Glomerular endothelial cell (primary cell): ENCODE results near the gene ADM5. TPM values are rescaled to one million over a fixed set of nuclear protein-coding genes. Genes with fewer than 3 reads are reported as not detected.
"Not testable (repeated sequence)": the region's sequence is repeated elsewhere in the genome, so short reads cannot be mapped to it uniquely, and the experiment has no call there.

Experiments
- DNase-seq: peaks from one replicate; pipeline ENCODE4 v3.0.0-alpha.2; 2011; ENCODE audit warnings: low read depth, low spot score; ENCODE audit errors: extremely low read depth
- total RNA-seq: library from RNA; depleted of rRNA; stranded (reverse); fragments of >200 nt; gene quantifications from 2 replicates; pipeline ENCODE4 v1.2.3, GENCODE V29; 2015

Gene ADM5
- total RNA-seq, 1 donor from 2014 or later, result 1.5 TPM

DNA sequence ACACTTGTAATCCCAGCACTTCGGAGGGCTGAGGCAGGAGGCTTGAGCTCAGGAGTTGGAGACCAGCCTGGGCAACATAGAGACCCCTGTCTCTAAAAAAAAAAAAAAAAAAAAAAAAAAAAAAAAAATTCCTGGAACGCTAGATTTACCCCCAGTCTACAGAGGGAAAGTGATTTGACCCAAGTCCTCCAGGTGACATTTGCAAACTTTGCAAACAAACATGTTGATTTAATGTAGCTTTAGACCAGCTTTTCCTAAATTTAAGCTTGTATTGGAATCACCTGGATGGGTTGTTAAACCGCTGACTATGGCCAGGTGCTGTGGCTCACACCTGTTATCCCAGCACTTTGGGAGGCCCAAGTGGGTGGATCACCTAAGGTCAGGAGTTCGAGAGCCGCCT, 10.0 kb downstream of the ADM5 start:
- no peak for DNase-seq

DNA sequence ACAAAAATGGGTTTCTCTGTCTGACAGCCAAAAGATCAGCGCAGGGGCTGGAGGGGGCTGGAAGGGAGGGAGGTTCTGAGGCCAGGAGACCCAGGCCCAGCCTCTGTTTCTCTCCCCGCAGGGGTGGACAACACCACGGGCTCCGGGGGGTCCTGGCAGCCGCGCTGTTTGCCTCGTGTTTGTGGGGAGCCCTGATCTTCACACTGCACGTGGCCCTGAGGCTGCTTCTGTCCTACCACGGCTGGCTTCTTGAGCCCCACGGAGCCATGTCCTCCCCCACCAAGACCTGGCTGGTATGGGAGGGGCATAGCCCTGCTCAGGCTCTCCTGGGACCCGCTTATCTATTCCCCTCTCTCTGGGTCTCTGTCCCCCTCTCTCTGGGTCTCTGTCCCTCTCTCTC, 11.2 kb downstream of the ADM5 start:
- no peak for DNase-seq

DNA sequence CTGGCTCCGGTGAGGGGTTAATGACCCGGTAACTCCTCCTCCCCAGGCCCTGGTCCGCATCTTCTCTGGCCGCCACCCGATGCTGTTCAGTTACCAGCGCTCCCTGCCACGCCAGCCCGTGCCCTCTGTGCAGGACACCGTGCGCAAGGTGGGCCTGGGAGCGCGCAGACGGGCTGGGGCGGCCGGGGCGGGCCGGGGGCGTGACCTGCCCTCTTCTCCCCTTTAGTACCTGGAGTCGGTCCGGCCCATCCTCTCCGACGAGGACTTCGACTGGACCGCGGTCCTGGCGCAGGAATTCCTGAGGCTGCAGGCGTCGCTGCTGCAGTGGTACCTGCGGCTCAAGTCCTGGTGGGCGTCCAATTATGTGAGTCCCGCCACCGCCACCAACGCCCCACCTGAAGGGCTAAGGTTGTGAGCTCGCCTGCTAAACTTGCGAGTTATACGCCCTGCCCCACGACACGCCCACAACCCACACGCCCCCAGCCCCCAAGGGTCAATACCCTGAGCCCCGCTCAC, 11.9 kb downstream of the ADM5 start:
- no peak for DNase-seq

DNA sequence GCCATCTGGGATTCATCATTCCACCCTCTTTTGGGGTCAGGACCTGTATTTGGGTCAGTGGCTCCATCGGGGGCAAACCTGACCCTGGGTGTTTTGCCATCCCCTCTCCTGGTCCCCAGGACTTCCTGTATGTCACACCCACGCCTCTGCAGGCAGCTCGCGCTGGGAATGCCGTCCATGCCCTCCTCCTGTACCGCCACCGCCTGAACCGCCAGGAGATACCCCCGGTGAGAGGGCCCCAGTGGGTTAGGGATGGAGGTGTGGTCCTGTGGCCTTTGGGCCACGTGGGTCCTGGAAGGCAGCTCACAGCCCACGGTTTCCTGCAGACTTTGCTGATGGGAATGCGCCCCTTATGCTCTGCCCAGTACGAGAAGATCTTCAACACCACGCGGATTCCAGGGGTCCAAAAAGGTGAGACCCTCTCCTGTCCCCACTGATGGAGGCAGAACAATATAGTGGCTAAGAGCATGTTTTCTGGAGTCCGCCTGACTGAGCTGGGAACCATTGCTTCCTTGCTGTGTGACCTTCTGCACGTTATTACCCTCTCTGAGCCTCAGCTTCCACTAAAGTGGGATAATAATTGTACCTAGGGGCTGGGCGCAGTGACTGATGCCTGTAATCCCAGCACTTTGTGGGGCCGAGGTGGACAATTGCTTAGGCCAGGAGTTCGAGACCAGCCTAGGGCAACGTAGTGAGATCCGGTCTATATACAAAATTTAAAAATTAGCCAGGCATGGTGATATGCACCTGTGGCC, 15.7 kb downstream of the ADM5 start:
- DNase-seq, result no peak

DNA sequence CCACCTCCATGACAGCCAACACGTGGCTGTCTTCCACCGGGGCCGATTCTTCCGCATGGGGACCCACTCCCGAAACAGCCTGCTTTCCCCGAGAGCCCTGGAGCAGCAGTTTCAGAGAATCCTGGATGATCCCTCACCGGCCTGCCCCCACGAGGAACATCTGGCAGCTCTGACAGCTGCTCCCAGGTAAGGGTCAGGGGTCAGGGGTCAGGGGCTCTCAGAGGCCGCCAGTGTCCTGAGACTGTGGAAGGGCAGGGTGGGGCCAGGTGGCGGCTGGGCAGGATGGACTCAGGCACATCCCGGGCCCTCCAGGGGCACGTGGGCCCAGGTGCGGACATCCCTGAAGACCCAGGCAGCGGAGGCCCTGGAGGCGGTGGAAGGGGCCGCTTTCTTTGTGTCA, 16.5 kb downstream of the ADM5 start:
- DNase-seq, result no peak

DNA sequence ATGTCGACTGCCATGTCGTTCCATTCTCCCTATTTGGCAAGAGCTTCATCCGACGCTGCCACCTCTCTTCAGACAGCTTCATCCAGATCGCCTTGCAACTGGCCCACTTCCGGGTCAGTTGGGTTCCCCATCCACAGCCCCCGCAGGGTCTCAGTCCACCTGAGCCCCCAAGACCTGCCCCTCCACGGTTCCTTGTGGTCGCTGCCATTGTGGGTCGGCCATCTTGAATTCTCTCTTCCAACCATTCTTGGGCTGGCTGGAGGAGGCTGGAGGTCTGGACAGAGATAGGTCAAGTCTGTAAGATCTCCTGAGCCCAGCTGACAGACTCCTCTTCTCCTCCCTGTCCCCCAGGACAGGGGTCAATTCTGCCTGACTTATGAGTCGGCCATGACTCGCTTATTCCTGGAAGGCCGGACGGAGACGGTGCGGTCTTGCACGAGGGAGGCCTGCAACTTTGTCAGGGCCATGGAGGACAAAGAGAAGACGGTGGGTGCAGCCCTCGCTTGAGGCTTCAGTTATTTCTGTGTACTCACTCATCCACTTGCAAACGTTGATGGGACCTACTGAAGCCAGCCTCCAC, 21.1 kb downstream of the ADM5 start:
- no peak for DNase-seq

DNA sequence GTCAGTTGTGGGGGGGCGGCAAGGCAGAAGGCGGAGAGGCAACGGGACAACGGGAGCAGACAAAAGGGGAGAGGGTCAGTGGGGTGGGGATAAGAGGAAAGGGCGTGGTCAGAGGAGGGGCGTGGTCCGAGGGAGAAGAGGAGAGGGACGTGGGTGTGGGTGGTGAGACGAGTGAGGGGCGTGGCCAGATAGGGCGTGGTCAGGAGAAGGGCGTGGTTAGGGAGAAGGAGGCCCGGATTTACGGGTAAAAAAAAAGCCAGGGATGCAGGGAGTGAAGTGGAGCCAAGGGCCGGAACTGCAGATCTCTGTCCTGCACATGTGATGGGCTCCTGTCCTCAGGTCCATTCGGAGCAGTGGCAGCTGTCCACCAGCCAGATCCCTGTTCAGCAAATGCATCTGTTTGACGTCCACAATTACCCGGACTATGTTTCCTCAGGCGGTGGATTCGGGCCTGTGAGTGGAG, 23.0 kb downstream of the ADM5 start:
- DNase-seq, result no peak

DNA sequence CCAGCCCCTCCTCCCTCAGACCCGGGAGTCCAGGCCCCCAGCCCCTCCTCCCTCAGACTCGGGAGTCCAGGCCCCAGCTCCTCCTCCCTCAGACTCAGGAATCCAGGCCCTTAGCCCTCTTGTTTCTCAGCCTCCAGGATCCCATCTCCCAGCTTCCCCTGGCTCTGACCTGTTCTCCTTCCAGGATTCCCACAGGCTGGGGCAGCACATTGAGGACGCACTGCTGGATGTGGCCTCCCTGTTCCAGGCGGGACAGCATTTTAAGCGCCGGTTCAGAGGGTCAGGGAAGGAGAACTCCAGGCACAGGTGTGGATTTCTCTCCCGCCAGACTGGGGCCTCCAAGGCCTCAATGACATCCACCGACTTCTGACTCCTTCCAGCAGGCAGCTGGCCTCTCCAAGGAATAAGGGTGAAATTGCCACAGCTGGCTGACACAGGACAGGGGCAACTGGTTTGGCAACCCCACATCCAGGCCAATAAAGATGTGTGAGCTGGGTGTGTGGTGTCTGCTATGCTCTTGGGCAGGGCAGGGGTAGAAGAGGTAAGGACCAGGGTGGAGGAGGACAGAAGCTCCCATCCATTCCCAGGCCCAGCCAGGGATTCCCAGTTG, 23.9 kb downstream of the ADM5 start:
- DNase-seq, result no peak

DNA sequence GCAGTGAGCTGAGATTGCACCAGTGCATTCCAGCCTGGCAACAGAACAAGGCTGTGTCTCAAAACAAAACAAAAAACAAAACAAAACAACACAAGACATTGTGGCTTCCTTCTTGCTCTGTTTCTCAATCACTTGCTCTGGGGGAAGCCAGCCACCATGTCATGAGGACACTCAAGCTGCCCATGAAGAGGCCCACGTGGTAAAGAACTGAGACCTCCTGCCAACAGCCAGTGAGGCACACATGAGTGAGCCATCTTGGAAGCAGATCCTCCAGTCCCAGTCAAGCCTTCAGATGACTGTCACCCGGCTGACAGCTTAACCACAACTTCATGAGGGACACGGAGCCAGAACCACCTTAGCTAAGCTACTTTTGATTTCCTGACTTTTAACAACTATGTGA, 26.8 kb downstream of the ADM5 start:
- DNase-seq, result no peak

DNA sequence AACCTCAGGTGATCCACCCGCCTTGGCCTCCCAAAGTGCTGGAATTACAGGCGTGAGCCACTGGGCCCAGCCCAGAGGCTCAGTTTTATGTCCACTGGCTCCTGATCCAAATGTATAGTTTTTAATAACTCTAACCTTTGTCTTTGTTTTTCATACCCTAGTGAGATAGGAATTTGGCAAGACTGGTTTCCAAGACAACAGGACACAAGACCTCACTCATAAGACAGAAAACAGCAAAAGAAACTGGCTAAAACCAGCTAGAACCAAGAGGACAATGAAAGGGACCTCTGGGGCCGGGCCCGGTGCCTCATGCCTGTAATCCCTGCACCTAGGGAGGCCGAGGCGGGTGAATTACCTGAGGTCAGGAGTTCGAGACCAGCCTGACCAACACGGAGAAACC, 29.1 kb downstream of the ADM5 start:
- DNase-seq, result no peak

DNA sequence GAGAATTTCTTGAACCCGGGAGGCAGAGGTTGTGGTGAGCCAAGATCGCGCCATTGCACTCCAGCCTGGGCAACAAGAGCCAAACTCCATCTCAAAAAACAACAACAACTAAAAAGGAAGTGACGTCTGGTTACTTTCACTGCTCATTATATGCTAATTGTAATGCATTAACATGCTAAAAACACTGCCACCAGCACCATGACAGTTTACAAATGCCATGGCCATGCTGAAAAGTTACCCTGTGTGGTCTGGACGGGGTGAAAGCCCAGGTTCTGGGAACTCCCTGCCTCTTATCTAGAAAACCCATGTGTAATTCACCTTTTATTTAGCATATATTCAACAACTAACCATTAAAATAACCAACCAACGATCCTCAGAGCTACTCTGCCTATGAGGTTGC, 29.6 kb downstream of the ADM5 start:
- no peak for DNase-seq

DNA sequence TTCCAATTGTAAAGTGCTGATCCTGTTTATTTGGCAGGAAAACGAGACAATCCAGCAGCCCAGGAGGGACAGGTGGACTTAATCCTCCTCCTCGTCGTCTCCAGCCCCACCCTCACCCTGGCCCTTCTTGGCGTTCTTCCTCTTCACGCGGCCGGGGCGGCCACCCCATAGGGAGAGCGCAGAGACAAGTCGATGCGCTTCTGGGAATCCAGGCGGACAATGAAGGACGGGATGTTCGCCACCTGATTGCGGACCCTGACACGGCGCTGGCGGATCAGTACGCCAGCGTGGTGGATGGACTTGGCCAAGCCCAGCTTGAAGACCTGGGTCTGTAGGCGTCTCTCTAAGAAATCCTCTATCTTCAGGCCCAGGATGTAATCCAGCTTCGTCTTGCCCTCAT, 30.0 kb downstream of the ADM5 start:
- not testable (repeated sequence) for DNase-seq

DNA sequence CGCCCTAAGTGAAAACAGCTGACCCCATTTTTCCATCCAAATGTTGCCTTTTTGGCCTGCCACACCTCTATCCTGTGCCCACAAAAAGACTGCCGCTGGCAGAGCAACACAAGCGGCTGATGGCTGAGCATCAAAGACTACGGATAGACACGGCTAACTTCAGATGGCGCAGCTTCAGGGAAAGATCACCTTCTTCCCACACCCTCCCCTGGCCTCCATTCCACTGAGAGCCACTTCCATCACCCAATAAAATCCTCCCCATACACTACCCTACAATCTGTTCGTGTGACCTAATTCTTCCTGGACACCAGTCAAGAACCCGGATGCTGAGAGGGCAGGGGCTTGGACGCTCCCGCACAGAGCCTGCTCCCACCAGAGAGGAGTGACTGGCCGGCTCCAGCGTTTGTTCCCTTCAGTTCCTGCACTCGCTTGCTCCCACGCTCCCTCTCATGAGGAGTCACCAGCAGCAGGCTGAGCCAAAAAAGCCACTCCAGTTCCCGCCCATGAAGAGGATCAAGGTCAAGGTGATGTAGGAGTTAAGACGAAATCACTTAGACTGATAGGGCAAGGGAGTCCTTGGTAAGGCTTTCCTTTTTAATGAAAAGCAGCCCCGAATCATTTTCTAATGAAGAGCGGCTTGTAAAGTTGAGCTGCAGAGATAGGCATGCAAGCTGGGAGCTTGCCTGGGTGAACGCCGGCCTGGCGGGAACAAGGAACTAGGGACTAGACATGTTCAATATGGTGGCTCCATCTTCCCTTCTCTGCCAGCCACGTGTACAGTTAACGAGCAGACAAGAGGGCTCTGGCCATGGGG, 38.0 kb downstream of the ADM5 start:
- no peak for DNase-seq

DNA sequence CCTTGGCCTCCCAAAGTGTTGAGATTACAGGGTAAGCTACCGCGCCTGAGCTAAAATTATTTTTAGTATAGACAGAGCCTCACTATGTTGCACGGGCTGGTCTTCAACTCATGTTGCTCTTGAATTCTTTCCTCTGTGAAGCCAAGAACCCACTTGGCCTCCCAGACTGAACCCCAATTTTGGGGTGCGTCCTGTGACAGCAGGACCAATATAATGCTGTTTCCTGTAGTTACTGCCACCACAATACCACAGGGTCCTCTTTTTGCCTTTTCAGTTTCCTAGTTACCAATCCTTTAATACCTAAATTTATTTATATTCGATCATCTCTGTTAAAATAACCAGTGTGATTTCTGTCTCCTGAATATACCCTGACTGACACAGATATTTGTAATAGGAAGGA, 40.8 kb downstream of the ADM5 start:
- DNase-seq, result no peak

DNA sequence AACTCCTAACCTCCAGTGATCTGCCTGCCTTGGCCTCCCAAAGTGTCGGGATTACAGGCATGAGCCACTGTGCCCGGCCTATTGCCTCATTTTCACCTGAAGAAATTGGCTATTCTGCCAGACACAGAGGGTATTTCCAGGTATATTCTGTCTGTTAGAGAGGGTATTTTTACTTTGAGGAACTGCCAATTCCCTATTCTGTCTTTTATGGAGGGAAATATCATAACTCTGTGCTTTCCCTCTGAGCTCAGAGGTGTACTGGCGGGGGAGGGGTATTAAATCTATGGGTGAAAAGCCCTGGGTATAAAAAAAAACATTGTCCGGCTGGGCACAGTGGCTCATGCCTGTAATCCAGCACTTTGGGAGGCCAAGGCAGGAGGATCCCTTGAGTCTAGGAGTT, 48.9 kb downstream of the ADM5 start:
- DNase-seq, result no peak

DNA sequence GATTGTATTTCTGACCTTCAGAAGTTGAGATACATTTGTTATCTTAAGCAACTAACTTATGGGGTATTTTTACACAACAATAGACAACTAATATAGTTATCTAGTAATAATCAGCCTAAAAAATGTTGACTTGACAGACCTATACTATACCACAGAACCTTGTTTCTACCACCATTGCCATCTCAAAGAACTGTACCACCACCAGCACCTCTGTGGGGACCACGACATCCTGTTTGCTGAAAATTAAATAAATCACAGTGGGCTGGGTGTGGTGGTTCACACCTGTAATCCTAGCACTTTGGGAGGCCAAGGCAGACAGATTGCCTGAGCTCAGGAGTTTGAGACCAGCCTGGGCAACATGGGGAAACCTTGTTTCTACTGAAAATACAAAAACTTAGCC, 49.7 kb downstream of the ADM5 start:
- DNase-seq, result no peak

DNA sequence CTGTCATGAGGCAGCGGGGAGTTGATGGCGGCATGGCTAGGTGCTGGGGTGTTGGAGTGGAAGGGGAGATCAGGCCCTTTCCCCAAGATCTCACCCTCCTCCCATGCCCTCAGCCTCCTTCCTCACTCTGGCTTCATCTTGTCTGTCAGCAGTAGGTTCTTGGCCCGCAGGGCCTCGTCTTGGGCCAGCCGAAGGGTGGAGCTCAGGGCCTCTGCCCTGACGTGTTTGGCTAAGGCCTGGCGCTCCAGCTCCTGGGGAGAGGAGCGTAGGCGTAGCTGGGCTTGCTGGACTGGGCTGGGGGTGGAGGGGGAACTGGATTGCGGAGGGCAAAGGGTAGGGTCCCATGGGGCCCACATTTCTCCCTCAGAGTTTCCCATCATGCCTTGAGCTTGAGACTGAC, 50.5 kb downstream of the ADM5 start:
- DNase-seq, result no peak
